ENCODE measurements around the gene SCN7A.
"Not testable (repeated sequence)": the region's sequence is repeated elsewhere in the genome, so short reads cannot be mapped to it uniquely, and the experiment has no call there.

SCN7A gene

GRCh38 chr2:166454006-166454595 lies 39.9 kb downstream of the SCN7A start:
- no peak for DNase-seq (ENCODE audit: low read depth)

- no peak for DNase-seq (ENCODE audit: low read depth)
These were observed 42.6 kb downstream of the SCN7A start for GRCh38 chr2:166451468-166451867.

GRCh38 chr2:166449439-166449838 lies 44.6 kb downstream of the SCN7A start:
- no peak for DNase-seq (ENCODE audit: low read depth)

GRCh38 chr2:166448106-166448505 lies 45.9 kb downstream of the SCN7A start:
- DNase-seq (ENCODE audit: low read depth), result no peak

- DNase-seq (ENCODE audit: low read depth), result no peak
These were observed 49.7 kb downstream of the SCN7A start for GRCh38 chr2:166444306-166444705.

- DNase-seq (ENCODE audit: low read depth), result no peak
These were observed 53.7 kb downstream of the SCN7A start for GRCh38 chr2:166440313-166440712.

- no peak for DNase-seq (ENCODE audit: low read depth)
These were observed 55.0 kb downstream of the SCN7A start for GRCh38 chr2:166439078-166439477.

- DNase-seq (ENCODE audit: low read depth), result no peak
These were observed 57.1 kb downstream of the SCN7A start for GRCh38 chr2:166436976-166437375.

- DNase-seq (ENCODE audit: low read depth), result no peak
These were observed 57.9 kb downstream of the SCN7A start for GRCh38 chr2:166436189-166436588.

- DNase-seq (ENCODE audit: low read depth), result no peak
These were observed 59.6 kb downstream of the SCN7A start for GRCh38 chr2:166434491-166434890.

GRCh38 chr2:166433457-166433856 lies 60.6 kb downstream of the SCN7A start:
- DNase-seq (ENCODE audit: low read depth), result no peak

GRCh38 chr2:166432331-166432730 lies 61.7 kb downstream of the SCN7A start:
- no peak for DNase-seq (ENCODE audit: low read depth)

- no peak for DNase-seq (ENCODE audit: low read depth)
These were observed 69.2 kb downstream of the SCN7A start for GRCh38 chr2:166424841-166425240.

GRCh38 chr2:166419616-166419934 lies 74.5 kb downstream of the SCN7A start:
- DNase-seq (ENCODE audit: low read depth), result no peak

GRCh38 chr2:166418853-166419615 lies 75.0 kb downstream of the SCN7A start:
- no peak for DNase-seq (ENCODE audit: low read depth)

- no peak for DNase-seq (ENCODE audit: low read depth)
These were observed 76.4 kb downstream of the SCN7A start for GRCh38 chr2:166417669-166418068.

GRCh38 chr2:166413255-166413654 lies 80.8 kb downstream of the SCN7A start:
- DNase-seq (ENCODE audit: low read depth), result no peak

- DNase-seq (ENCODE audit: low read depth), result no peak
These were observed 82.4 kb downstream of the SCN7A start for GRCh38 chr2:166411473-166412230.

- DNase-seq (ENCODE audit: low read depth), result no peak
These were observed 83.1 kb downstream of the SCN7A start for GRCh38 chr2:166410828-166411472.

GRCh38 chr2:166407746-166408145 lies 86.3 kb downstream of the SCN7A start:
- DNase-seq (ENCODE audit: low read depth), result not testable (repeated sequence)

- DNase-seq (ENCODE audit: low read depth), result no peak
These were observed 87.7 kb downstream of the SCN7A start for GRCh38 chr2:166406374-166406773.

- no peak for DNase-seq (ENCODE audit: low read depth)
These were observed 88.5 kb downstream of the SCN7A start for GRCh38 chr2:166405569-166405926.

Data from CMK (cell line).